ENCODE results near the gene GOSR1.
A peak's percentile ranks its signal among the peaks of the same experiment; 100 is the strongest.
"Not testable (repeated sequence)": the region's sequence is repeated elsewhere in the genome, so short reads cannot be mapped to it uniquely, and the experiment has no call there.

Gene GOSR1

GRCh38 chr17:30524847-30525246 is 47.6 kb downstream of the GOSR1 start:
- TF ChIP-seq GABPA (IDR thresholded peaks at IDR 0.05; ENCODE audit: low read depth) = no peak
- no peak overlapping the region for H3K27ac ChIP-seq (replicated peaks)
- no peak for DNase-seq (ENCODE audit: low read depth in 1 of 2, low spot score in 1 of 2)

GRCh38 chr17:30526401-30526800 is 49.2 kb downstream of the GOSR1 start:
- no peak overlapping the region for H3K27ac ChIP-seq (replicated peaks)
- DNase-seq (ENCODE audit: low read depth in 1 of 2, low spot score in 1 of 2) = no peak
- no peaks in the 10 kb centered on the region for H3K27me3 ChIP-seq (ENCODE audit: insufficient read depth, poor library complexity, severe bottlenecking)
- H3K4me3 ChIP-seq (replicated peaks; ENCODE audit: insufficient read depth, low read length) = no peak overlapping the region
- TF ChIP-seq SPI1 (IDR thresholded peaks at IDR 0.05; ENCODE audit: borderline replicate concordance, low read depth) (no peak), GABPA (IDR thresholded peaks at IDR 0.05; ENCODE audit: low read depth) (no peak), POLR2AphosphoS5 (IDR thresholded peaks at IDR 0.05; ENCODE audit: low read depth) (no peak), CTCF (IDR thresholded peaks at IDR 0.05; ENCODE audit: insufficient read depth, low read length) (no peak), REST (IDR thresholded peaks at IDR 0.05; ENCODE audit: insufficient replicate concordance, low read depth) (no peak)

More at GRCh38 chr17:30524847-30525246, 47.6 kb downstream of the GOSR1 start:
- Histone ChIP-seq H3K27me3 (ENCODE audit: insufficient read depth, poor library complexity, severe bottlenecking) (no peaks in the 10 kb centered on the region), H3K4me3 (replicated peaks; ENCODE audit: insufficient read depth, low read length) (no peak overlapping the region)

- DNase-seq (ENCODE audit: low read depth in 1 of 2, low spot score in 1 of 2); H3K4me3 ChIP-seq (replicated peaks; ENCODE audit: insufficient read depth, low read length); H3K27me3 ChIP-seq (ENCODE audit: insufficient read depth, poor library complexity, severe bottlenecking); H3K27ac ChIP-seq (replicated peaks): not testable (repeated sequence)
Observed at GRCh38 chr17:30528701-30529100, 51.5 kb downstream of the GOSR1 start.

- TF ChIP-seq REST (IDR thresholded peaks at IDR 0.05; ENCODE audit: insufficient replicate concordance, low read depth) (no peak), SPI1 (IDR thresholded peaks at IDR 0.05; ENCODE audit: borderline replicate concordance, low read depth) (no peak)
- H3K27me3 ChIP-seq (ENCODE audit: insufficient read depth, poor library complexity, severe bottlenecking) = no peaks in the 10 kb centered on the region
- DNase-seq (ENCODE audit: low read depth in 1 of 2, low spot score in 1 of 2) = no peak
- H3K4me3 ChIP-seq (replicated peaks; ENCODE audit: insufficient read depth, low read length) = no peak overlapping the region
- no peak overlapping the region for H3K27ac ChIP-seq (replicated peaks)
Observed at GRCh38 chr17:30530346-30531025, 53.3 kb downstream of the GOSR1 start.

GRCh38 chr17:30532871-30533270 is 55.7 kb downstream of the GOSR1 start:
- Histone ChIP-seq H3K27me3 (ENCODE audit: insufficient read depth, poor library complexity, severe bottlenecking) (no peaks in the 10 kb centered on the region), H3K27ac (replicated peaks) (no peak overlapping the region), H3K4me3 (replicated peaks; ENCODE audit: insufficient read depth, low read length) (no peak overlapping the region)
- DNase-seq (ENCODE audit: low read depth in 1 of 2, low spot score in 1 of 2) = no peak
- TF ChIP-seq GABPA (IDR thresholded peaks at IDR 0.05; ENCODE audit: low read depth) (no peak), SPI1 (IDR thresholded peaks at IDR 0.05; ENCODE audit: borderline replicate concordance, low read depth) (peak; percentile 76; the same call in 1 of the 2 replicates)

GRCh38 chr17:30534298-30534697 is 57.1 kb downstream of the GOSR1 start:
- no peak for DNase-seq (ENCODE audit: low read depth in 1 of 2, low spot score in 1 of 2)
- Histone ChIP-seq H3K4me3 (replicated peaks; ENCODE audit: insufficient read depth, low read length) (no peak overlapping the region), H3K27ac (replicated peaks) (no peak overlapping the region), H3K27me3 (ENCODE audit: insufficient read depth, poor library complexity, severe bottlenecking) (no peaks in the 10 kb centered on the region)
- TF ChIP-seq CTCF (IDR thresholded peaks at IDR 0.05; ENCODE audit: insufficient read depth, low read length) (no peak), POLR2AphosphoS5 (IDR thresholded peaks at IDR 0.05; ENCODE audit: low read depth) (no peak), REST (IDR thresholded peaks at IDR 0.05; ENCODE audit: insufficient replicate concordance, low read depth) (no peak), SPI1 (IDR thresholded peaks at IDR 0.05; ENCODE audit: borderline replicate concordance, low read depth) (no peak)
